ENCODE data around the gene SERPINB13.
A peak's percentile ranks its signal among the peaks of the same experiment; 100 is the strongest.

SERPINB13 gene

DNA sequence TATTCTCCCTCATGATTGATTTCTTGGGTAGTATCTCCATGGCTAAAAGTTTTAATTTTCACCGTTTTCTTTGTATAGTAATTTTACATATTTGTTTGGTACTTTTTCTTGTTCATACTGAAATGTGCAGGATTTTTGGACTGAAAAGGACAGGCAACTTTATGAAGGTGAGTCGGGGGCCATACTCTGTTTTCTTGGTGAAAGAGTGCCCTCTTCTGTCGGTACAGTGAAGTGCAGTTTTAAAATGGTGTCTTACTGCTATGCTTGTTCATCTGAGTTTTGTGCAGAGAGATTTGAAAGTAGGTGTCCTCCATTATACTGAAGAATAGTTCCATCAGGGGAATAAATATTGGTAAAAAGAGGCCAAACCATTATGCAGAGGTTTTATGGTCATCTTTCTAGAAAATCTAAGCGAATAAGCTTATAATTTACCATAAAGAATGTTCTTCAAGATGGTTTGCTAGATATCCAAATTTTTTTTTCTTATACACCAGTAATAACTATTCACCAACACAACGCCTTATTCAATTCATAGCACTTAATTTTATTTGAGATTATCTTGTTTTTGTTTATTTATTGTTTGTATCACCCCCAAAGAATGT lies 8.7 kb upstream of the SERPINB13 start:
- H3K4me3 ChIP-seq (ENCODE audit: low read depth in 1 of 2, low read length in 2 of 2): no peak overlapping the region
- DNase-seq: peak; percentile 36
- no peaks in the 10 kb centered on the region for H3K79me2 ChIP-seq (ENCODE audit: insufficient read depth, low read length)
- no peak overlapping the region for H3K4me2 ChIP-seq (ENCODE audit: insufficient read depth, low read length)
- no peaks in the 10 kb centered on the region for H3K36me3 ChIP-seq (ENCODE audit: insufficient read depth, low read length)
- no peaks in the 10 kb centered on the region for H3K4me1 ChIP-seq (ENCODE audit: insufficient read depth, low read length)
- no peaks in the 10 kb centered on the region for H4K20me1 ChIP-seq (ENCODE audit: insufficient read depth, low read length)
- H2AFZ ChIP-seq (ENCODE audit: low read depth, low read length): no peak overlapping the region
- no peak for TF ChIP-seq EZH2 (IDR thresholded peaks at IDR 0.05; ENCODE audit: borderline replicate concordance, low read depth, low read length, severe bottlenecking)
- TF ChIP-seq, protein P1, sequence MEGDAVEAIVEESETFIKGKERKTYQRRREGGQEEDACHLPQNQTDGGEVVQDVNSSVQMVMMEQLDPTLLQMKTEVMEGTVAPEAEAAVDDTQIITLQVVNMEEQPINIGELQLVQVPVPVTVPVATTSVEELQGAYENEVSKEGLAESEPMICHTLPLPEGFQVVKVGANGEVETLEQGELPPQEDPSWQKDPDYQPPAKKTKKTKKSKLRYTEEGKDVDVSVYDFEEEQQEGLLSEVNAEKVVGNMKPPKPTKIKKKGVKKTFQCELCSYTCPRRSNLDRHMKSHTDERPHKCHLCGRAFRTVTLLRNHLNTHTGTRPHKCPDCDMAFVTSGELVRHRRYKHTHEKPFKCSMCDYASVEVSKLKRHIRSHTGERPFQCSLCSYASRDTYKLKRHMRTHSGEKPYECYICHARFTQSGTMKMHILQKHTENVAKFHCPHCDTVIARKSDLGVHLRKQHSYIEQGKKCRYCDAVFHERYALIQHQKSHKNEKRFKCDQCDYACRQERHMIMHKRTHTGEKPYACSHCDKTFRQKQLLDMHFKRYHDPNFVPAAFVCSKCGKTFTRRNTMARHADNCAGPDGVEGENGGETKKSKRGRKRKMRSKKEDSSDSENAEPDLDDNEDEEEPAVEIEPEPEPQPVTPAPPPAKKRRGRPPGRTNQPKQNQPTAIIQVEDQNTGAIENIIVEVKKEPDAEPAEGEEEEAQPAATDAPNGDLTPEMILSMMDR (IDR thresholded peaks at IDR 0.05; ENCODE audit: borderline replicate concordance, extremely low read depth, low read length, poor library complexity, severe bottlenecking): peak; percentile 82
- peaks cover 3% of the 10 kb centered on the region for H3K27me3 ChIP-seq (ENCODE audit: insufficient read depth, low read length, poor library complexity)
- H3K9ac ChIP-seq (ENCODE audit: low read depth, low read length): no peak overlapping the region
- ATAC-seq (ENCODE audit: insufficient read depth, low read depth): peak; percentile 58; the same call in 2 of the 3 replicates
- no peak overlapping the region for H3K27ac ChIP-seq (ENCODE audit: low read length)
- no peaks in the 10 kb centered on the region for H3K9me3 ChIP-seq (ENCODE audit: insufficient read depth, low read length, severe bottlenecking)

DNA sequence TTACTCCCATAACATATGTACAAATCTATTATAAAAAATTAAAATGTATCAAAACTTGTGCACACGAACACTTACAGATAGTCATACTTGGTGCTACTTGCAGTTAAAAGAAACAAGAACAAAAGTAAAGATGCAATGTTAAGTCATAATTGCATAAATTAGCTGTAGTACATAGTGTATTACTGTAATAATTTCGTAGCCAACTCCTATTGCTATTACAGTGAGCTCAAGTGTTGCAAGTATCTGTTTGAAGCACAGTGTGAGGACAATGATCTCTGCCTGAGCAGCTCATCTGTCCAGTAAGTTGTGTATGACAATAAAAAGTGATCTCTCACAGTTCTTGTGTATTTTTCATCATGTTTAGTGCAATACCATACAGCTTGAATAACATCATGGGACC lies 7.5 kb upstream of the SERPINB13 start:
- H3K4me3 ChIP-seq (ENCODE audit: low read depth in 1 of 2, low read length in 2 of 2): no peak overlapping the region
- H3K27me3 ChIP-seq (ENCODE audit: insufficient read depth, low read length, poor library complexity): peaks cover 3% of the 10 kb centered on the region
- ATAC-seq (ENCODE audit: insufficient read depth, low read depth): no peak
- H2AFZ ChIP-seq (ENCODE audit: low read depth, low read length): no peak overlapping the region
- no peak for DNase-seq
- no peaks in the 10 kb centered on the region for H3K4me1 ChIP-seq (ENCODE audit: insufficient read depth, low read length)
- no peaks in the 10 kb centered on the region for H3K36me3 ChIP-seq (ENCODE audit: insufficient read depth, low read length)
- TF ChIP-seq, protein P1 (IDR thresholded peaks at IDR 0.05; ENCODE audit: borderline replicate concordance, extremely low read depth, low read length, poor library complexity, severe bottlenecking): no peak
- no peak for TF ChIP-seq EZH2 (IDR thresholded peaks at IDR 0.05; ENCODE audit: borderline replicate concordance, low read depth, low read length, severe bottlenecking)
- no peak overlapping the region for H3K27ac ChIP-seq (ENCODE audit: low read length)
- no peak overlapping the region for H3K4me2 ChIP-seq (ENCODE audit: insufficient read depth, low read length)
- H3K9me3 ChIP-seq (ENCODE audit: insufficient read depth, low read length, severe bottlenecking): no peaks in the 10 kb centered on the region
- H4K20me1 ChIP-seq (ENCODE audit: insufficient read depth, low read length): no peaks in the 10 kb centered on the region
- H3K9ac ChIP-seq (ENCODE audit: low read depth, low read length): no peak overlapping the region
- no peaks in the 10 kb centered on the region for H3K79me2 ChIP-seq (ENCODE audit: insufficient read depth, low read length)

- H3K9ac ChIP-seq (ENCODE audit: low read depth, low read length): no peak overlapping the region
- H3K79me2 ChIP-seq (ENCODE audit: insufficient read depth, low read length): no peaks in the 10 kb centered on the region
- ATAC-seq (ENCODE audit: insufficient read depth, low read depth): no peak
- TF ChIP-seq, protein P1 (IDR thresholded peaks at IDR 0.05; ENCODE audit: borderline replicate concordance, extremely low read depth, low read length, poor library complexity, severe bottlenecking): no peak
- no peak for TF ChIP-seq EZH2 (IDR thresholded peaks at IDR 0.05; ENCODE audit: borderline replicate concordance, low read depth, low read length, severe bottlenecking)
- H4K20me1 ChIP-seq (ENCODE audit: insufficient read depth, low read length): no peaks in the 10 kb centered on the region
- peaks cover 6% of the 10 kb centered on the region for H3K27me3 ChIP-seq (ENCODE audit: insufficient read depth, low read length, poor library complexity)
- H3K4me3 ChIP-seq (ENCODE audit: low read depth in 1 of 2, low read length in 2 of 2): no peak overlapping the region
- no peak overlapping the region for H3K4me2 ChIP-seq (ENCODE audit: insufficient read depth, low read length)
- no peak overlapping the region for H2AFZ ChIP-seq (ENCODE audit: low read depth, low read length)
- H3K9me3 ChIP-seq (ENCODE audit: insufficient read depth, low read length, severe bottlenecking): no peaks in the 10 kb centered on the region
- H3K36me3 ChIP-seq (ENCODE audit: insufficient read depth, low read length): no peaks in the 10 kb centered on the region
- DNase-seq: no peak
- no peaks in the 10 kb centered on the region for H3K4me1 ChIP-seq (ENCODE audit: insufficient read depth, low read length)
- H3K27ac ChIP-seq (ENCODE audit: low read length): no peak overlapping the region
These were observed 1.2 kb upstream of the SERPINB13 start for GRCh38 chr18:63585988-63586387.

Data from DND-41 (cell line).